GM19193 (cell line): ENCODE results near the gene SELP.

Experiments used
- POLR2A ChIP-seq: IDR thresholded peaks from 4 replicates; pipeline ENCODE4 v1.6.1; 2011; ENCODE audit not compliant: insufficient read depth, insufficient read length; ENCODE audit errors: extremely low read depth

Gene SELP

GRCh38 chr1:169586067-169586394, 43.9 kb downstream of the SELP start:
- no peak for TF ChIP-seq POLR2A

- no peak for TF ChIP-seq POLR2A
Observed at GRCh38 chr1:169585181-169585580, 44.7 kb downstream of the SELP start.

DNA sequence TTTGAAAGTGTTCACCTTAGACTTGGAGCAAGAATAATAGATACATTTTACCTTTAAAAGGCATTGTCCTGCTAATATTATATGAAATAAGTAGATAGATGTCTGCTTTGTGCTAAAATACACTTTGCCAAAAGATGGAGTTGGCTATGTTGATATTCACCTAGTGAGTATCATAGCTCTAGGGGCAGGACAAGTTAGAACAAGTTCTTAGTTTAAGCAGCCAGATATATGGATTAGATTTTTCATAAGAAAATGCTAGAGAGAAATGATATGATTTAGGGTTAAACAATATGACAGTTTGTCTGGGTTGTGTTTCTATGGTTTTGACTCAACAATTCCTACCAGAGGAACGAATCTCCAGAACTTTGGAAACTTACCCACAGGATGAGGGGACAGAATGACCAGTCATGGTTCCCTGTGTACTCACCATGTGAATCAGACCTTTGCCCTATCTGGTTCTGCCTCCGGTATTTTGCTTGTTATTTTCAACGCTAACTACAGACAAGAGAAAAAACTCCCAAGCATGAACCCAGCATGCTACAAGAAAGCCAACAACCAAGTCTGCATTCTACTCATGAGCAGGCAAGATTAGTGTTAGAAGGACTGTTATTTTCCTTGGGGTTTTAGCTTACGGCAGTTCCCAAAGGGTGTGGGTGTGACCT, 45.3 kb downstream of the SELP start:
- no peak for TF ChIP-seq POLR2A

DNA sequence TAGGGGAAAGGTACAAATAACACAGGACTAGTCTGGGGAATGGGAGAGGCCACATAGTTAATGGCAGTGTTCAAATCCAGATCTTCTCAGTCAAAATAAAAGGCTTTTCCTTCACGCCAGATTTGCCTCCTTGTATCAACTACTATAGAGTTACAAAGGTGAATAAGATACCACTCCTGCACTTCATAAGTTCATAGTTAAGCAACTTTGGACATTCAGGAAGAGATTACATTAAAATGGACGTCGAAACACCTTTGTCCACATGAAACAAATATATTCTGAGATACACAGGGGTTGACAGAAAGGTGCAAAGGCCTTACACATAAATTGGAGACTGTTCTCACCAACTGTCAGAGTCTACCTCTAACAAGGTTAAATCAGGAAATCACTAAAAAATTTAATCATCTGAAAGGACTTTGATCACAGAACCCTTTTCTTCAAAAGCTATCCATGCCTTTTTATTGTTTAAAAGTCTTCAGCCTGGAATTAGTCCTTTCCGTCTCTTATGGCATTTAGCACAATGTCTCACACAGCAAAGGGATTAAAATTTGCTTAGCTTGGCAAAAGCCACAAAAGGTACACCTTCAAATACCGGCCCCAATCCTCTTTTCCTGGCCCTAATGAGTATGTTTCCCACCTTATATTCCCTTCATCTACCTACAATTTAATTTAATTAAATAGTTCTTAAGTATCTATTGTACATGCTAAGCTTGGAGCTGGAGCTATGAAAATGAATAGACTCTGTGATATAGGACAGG, 51.8 kb downstream of the SELP start:
- TF ChIP-seq POLR2A: no peak

DNA sequence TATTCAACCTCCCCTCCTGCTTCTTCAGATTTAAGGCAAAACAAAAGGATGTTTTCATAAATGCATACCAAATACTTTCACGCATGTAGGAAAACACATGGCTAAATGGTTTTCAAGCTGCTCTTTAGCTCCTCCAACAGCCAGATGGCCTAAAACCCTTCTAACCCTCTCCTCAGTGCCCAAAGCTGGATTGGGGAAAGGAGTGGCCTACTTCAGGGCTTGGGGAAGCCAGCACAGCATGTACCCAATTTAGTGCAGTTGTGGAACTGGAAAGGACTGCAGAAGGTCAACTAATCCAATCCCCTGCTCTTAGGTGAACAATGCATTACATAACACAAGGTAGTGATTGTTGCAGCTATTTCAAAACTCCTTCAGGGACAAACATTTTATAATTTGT, 53.0 kb downstream of the SELP start:
- TF ChIP-seq POLR2A: no peak

DNA sequence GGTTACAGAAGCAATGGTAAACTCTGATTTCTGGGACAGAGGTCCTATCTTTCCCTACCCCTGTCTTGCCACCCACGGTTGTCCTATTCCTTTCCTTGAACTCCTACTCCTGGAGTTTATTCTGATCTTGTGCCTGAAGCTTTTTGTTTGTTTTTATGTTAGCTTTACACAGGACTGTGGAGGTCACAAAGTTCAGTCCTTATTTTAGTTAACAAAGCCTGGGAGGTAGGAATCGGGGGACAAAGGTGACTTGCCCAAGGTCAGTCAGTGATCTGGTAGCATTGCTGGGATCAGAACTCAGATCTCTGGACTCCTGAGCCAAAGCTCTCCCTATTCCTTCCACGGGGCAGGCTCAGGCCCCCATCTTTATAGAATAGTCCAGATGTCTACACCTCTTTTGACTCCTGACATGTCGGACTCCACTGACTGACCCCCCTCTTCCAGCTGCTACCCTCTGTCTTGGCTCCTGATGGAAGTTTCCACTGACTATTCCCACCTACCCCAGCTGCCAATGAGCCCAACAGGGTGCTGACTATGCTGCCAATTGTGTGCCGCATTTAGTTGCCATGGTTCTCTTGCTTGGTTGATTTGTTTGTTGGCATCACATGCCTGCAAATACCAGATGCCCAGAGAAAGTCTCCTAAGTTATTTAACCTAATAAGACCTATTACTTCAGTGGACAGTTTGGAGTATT, 53.5 kb downstream of the SELP start:
- TF ChIP-seq POLR2A: no peak

GRCh38 chr1:169574336-169574735, 55.6 kb downstream of the SELP start:
- no peak for TF ChIP-seq POLR2A

- TF ChIP-seq POLR2A: no peak
Observed at GRCh38 chr1:169572187-169572586, 57.7 kb downstream of the SELP start.

DNA sequence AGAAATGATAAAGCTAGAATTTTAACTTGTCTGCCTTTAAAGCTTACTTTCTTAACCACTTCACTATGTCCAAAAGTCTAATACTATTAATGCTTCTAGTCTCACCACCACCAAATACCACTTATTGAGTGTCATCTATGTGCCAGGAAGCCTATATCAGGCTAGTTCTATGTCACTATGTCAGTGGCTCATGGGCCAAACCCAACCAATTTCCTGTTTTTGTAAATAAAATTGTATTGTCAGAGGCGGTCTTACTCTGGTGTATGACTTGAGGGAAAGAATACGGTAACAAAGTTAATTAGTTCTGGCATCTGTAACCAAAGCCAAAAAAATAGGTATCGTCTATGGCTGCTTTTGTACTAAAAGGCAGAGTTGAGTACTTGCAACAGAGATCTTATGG, 58.5 kb downstream of the SELP start:
- TF ChIP-seq POLR2A: no peak

- TF ChIP-seq POLR2A: no peak
Observed at GRCh38 chr1:169570172-169570574, 59.8 kb downstream of the SELP start.

GRCh38 chr1:169568497-169568896, 61.4 kb downstream of the SELP start:
- TF ChIP-seq POLR2A: no peak

- TF ChIP-seq POLR2A: no peak
Observed at GRCh38 chr1:169565335-169566271, 64.3 kb downstream of the SELP start.

DNA sequence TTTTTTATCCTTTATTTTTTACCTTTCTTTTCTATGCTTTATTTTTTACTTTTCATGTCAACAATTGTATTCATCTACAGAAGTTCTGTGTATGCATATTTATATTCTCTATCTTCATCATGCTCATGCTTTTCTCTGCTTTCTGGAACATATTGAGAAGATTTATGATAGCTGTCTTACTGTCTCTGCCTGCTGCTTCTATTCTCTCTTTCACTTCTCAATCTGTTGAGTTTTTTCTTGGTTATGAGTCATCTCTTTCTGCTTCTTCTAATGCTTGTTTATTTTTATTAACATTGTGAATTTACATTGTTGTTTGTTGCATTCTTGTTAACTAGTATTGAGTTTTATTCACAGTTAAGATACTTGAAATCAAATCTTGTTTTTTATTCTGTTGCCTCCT, 66.3 kb downstream of the SELP start:
- TF ChIP-seq POLR2A: no peak

- TF ChIP-seq POLR2A: no peak
Observed at GRCh38 chr1:169563019-169563615, 66.8 kb downstream of the SELP start.
